SKM-1 treated with dmso at 0.1 percent for 144 hours (cell line): ENCODE data around the gene UBR4.
A peak's percentile ranks its signal among the peaks of the same experiment; 100 is the strongest.
"Not testable (repeated sequence)": the region's sequence is repeated elsewhere in the genome, so short reads cannot be mapped to it uniquely, and the experiment has no call there.

Source experiments
- DNase-seq: peaks from one replicate; lab custom pipeline; 2025; ENCODE audit not compliant: unreplicated experiment; lab: John Stamatoyannopoulos, UW

UBR4 gene

DNA sequence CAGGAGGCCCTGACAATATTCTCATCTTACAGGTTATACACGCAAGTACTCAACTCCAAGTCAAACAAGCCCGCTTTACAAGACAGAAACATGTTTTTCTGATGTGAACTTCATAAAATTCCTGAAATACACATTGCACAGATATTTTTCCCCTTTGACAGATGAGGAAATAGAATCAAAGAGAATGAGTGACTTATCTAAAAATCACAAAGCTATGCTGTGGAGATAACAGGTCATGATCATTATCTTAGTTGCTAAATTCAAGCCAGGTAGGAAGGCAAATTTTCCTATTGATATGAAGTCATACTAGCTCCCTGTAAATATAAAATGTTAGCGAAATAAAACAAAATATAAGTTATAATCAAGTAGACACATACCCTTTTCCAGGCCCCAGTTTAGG is 18.3 kb downstream of the UBR4 start:
- no peak for DNase-seq

DNA sequence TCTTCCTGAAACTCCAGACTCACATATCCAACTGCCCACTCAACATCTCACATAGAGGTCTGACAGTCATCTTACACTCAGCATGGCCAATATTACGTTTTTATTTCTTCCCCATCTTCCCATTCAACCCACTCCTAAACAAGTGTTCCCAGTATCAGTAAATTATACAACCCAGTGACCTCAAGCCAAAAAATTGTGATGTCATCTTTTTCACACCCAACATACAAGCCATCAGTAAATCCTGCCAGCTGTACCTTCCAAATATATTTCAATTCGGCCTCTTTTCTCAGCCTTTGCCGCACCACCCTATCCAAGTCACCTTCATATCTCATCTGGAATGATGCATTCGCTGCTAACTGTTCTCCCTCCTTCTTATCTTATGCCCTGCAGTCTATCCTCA is 19.6 kb downstream of the UBR4 start:
- no peak for DNase-seq

DNA sequence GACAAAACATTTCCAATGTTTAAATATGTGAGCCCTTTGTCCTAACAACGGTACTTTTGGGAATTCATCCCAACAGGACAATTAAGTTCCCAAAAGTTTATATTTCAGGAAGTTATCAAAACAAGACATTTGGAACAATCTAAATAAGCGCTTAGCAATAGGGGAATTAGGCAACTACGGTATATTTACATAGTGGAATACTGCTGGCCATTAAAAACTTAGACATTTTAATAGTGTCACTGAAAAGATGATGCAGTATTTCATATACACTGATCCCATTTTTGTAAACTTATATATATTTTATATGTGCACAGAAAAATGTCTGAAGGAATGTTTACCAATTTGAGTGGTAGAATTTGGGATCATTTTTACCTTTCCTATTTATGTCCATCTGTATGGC is 20.8 kb downstream of the UBR4 start:
- no peak for DNase-seq

DNA sequence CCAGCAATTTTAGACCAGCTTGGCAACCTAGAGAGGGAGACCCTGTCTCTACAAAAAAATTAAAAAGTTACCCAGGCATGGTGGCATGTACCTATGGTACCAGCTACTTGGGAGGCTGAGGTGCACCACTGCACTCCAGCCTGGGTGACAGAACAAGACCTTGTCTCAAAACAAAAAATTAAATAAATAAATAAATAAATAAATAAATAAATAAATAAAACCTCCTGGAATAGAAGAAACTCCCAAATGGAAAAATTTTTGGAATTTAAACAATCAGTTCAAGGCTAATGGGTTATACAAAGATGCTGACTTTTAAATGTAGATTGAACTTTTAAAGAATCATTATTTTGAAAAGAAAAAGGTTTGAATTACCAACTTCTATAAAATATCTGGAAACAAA is 22.2 kb downstream of the UBR4 start:
- no peak for DNase-seq

DNA sequence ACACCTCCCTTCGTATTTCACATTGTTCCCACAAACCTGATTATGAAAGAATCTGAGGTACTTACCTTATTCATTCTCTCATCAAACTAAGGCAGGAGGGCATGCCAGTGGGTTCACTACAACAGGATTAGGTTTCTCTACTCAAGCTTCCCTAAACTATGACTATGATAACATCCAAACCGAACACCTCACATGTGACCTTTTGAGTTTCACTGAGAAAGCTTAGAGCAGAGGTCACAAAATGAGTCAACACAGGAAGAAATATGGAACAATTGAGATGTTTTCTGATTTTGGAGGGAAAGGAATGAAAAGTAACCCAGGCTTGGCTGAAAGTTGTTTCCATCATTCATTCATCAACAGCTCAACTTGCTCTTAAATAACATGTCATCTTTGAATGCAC is 24.1 kb downstream of the UBR4 start:
- no peak for DNase-seq

DNA sequence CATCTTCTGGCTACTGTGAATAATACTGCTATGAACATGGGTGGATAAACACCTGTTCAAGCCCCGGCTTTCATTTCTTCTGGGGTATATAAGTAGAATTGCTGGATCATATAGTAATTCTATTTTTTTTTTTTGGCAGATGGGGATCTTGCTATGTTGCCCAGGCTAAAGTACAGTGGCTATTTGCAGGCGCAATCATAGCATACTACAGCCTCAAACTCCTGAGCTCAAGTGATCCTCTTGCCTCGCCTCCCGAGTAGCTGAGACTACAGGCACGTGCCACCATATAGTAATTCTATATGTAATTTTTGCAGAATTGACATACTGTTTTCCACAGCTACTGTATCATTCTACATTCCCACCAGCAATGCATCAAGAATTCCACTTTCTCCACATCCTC is 27.8 kb downstream of the UBR4 start:
- DNase-seq = no peak

DNA sequence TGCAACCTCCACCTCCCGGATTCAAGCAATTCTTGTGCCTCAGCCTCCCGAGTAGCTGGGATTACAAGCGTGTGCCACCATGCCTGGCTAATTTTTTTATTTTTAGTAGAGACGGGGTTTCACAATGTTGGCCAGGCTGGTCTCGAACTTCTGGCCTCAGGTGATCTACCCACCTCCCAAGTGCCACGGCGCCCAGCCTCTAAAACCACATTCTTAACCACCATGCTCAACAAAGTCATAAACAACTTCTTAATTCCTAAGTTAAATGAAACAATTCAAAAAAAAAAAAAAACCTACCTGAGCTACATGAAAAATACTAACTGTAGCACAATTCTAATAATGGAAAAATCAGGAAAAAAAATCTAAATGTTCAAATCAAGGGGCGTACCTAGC is 29.8 kb downstream of the UBR4 start:
- DNase-seq = not testable (repeated sequence)

DNA sequence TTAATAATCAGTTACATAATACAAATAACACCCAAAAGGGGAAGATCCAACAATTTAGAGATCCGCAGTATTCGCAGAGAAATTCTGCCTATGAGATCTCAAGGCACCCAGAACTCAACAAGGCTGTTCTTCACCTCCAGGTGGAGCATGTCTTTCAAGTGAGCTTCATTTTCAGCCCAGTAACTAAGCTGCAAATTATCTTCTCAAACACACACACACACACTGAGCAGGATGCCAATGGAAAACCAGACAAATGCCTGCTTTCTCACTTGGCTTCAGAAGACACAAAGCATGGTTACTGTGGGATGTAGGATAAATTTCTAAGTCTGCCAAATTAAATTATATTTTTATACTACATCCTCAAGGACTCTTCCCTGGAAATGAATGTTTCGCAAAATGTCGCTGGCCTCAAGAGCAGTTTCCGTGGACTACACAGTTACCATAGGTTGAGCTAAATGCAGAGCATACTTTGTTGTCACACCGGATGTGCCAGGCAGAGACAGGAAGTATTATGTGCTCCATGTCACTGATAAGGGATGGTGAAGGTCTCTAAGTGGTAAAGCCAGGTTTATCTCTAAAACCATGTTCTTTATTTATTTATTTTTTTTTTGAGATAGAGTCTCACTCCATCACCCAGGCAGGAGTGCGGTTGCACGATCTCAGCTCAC is 30.3 kb downstream of the UBR4 start:
- peak; percentile 1 for DNase-seq

DNA sequence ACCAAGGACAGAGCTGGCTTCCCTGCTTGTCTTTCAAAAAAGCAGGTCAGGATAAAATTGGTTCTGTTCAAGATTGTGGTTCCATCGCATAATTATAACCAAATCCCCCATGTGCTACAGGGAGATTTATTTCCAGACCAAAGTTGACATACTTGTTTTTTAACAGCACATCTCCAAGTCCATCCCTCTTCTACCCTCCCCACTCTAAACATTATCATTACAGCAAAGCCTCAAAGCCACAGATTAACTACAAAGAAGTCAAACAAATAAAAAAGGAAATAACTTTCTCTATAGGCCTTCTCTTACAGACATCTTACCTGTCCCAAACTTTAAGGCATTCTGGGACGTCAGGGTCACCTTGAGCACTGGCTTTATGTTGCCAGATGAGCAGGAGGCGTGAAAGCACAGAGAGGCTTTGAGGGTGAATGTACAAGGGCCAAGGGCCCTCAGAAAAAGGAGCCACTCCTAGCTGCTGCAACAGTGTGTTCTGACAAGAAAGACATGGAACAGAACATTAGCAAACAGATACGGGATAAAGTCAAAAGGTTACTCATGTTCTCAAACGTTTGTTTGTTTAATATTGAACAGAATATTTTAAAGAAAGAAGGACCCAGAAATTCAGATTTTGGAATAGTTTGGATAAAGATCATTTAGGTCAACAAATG is 31.2 kb downstream of the UBR4 start:
- no peak for DNase-seq

DNA sequence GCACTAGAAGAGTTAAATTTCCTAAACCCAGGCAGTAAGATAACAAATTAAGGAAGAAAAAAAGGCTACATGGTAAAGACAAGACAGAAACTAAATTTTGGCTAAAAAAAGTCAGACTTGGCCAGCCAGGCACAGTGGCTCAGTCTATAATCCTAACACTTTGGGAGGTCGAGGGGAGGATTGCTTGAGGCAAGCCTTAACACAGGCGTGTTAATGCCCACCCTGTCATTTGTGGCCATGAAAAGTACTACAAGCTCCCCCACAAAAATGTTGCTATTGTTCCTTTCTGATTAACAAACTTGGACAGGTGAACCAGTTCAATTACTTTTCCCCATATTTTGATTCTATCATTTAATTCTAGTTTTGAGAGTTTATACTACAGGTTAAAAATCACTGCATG is 32.3 kb downstream of the UBR4 start:
- DNase-seq = no peak

DNA sequence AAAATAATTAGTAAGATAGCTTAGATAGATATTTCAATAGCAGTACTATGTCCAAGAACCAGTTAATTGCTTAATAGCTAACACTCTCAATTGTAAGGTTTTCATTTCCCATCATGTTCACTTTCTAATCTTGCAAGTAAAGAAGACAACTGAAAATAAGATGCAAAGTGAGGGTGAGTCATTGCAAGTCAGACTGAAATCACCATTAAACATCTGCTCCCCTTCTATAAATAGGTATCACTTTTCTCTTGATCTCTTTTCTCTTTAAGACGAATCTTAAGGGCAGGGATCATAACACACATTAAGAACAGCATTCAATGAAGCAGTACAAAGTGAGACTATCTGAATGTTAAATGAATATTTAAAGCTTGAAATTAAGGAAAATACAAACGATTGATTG is 40.4 kb downstream of the UBR4 start:
- DNase-seq = no peak

DNA sequence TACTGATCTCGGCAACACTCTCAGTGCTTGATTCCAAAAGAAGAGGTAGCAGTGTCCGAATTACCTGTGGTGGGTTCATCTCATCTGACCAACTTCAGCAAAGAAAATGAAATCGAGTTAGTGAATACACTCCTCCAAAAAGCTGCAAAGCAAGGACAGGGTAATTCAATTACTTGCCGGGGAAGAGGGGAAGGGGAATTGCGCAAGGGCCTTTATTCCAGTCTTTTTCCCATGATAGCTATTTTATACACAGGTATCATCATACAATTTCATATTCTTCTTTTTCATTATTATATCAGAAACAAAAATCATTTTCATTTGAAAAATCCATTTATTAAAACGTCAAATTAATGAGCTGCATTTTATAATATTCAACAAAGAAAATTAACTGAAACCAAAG is 42.9 kb downstream of the UBR4 start:
- no peak for DNase-seq

DNA sequence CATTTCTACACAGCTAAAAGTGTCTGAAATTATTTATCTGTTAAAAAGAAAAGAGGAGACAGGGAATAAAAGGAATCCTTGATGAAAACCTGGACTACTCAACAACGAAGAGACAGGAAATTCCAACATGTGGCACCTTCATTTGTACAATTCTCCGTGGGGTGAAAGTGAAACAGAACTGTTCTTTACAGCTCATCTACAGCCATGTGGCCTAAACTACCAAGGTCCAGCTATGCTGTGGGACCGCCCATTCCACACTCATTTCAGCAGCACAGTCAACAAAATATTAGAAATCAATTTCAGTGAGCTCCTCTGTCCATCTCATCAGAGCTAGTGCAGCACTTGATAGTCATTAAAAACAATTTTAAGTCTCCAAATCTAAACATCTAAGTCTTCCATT is 44.0 kb downstream of the UBR4 start:
- no peak for DNase-seq

DNA sequence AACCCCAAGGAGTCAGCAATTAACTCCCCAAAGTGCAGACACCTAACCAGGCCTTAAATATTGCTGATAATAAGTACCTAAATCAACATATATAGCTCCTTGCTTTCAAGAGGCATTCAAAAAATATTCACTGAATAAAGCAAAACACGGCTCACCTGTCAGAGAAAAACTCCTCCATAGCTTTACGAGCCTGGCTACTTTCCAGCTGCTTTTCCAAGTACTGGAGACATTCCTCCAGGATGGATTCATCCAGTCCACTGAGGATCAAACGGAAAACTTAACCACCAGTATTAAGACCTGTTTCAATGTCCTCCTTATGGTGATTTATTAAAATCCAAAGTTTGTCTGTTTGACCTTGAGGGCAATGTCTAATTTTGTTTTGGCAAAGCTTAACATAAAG is 44.6 kb downstream of the UBR4 start:
- no peak for DNase-seq

DNA sequence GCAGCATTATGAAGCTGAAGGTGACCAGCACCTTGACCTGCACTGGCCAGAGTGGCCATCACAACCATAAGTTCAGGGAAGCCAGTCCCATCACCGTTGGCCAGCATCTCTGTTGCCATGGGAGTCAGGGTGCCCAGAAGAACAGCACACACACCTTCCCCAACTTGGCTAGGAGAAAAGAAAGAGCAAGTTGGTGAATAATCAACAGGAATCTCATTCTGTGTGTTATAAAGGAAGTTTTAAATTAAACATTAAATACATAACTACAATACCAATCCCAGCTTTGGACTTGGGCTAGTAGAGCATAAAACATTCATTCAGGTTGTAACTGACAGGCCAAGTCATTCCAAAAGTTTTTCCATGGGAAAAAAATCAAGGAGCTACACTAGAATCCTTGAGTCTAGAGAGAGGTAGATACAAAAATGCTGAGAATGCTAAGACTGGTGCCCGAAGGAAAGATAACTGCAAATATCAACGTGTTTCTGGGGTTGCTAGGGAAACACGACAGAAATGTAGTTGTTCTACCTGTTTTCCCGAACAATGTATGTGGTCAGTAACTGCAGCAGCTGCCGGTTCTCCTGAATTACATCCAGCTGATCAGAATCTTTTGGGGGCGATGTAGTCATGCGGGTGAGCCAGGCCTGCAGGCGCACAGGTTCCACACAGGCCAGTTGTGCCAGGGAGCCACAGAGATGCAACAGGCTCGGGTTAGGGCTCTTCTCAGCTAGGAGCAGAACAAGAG is 45.6 kb downstream of the UBR4 start:
- DNase-seq = no peak

DNA sequence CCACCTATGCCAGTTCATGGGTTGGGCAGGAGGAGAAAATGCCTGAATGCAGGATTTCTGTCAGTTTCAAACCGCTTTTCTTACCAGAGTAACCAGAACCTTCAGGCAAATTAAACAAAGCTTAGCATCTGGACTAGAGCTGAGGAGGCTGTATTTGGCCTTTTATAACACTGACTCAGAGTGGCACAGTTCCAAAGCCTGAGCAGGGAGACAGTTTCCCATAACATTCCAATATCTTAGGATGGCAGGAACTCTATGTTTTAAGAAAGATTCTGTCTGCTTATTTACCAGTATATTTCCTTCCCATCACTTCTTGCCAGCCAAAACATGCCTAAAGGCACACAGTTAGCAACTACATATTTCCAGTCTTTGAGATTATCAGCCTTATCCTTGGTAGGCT is 46.8 kb downstream of the UBR4 start:
- no peak for DNase-seq

DNA sequence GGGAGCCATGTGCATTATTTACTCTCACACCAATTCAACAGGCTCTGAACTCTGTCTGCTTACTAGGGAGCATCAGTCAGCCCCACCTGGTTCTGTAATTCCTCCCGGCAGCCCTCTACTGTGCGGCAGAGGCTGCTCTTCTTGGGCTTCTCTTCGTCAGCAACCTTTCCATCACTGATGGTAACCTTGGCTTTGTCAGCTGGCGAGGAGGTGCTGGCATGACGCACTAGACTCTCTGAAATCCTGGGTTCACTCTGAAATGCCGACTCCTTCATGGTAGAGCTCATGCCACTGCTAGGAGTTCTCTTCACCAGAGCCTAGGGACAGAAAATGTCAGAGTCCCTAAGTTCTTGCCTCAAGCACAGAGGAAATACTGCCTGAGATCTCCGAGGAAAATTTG is 49.2 kb downstream of the UBR4 start:
- no peak for DNase-seq

DNA sequence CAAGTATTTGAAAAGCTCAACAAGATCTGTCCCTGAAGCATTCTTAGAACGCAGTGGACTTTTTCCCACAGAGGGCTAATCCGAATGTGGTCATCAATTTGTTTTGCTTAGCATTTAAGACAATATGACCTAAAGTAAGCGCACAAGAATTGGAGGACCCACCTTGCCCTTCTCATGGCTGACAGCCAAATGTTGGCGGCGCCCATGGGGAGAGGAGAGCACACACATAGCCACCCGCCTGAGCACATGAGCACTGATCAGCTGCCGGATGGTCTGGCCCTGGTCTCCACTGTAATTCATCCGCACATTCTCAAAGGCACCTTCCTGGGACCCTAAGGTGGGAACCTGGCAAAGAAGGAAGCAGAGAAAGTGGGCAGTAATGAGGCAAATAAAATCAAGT is 52.4 kb downstream of the UBR4 start:
- no peak for DNase-seq

DNA sequence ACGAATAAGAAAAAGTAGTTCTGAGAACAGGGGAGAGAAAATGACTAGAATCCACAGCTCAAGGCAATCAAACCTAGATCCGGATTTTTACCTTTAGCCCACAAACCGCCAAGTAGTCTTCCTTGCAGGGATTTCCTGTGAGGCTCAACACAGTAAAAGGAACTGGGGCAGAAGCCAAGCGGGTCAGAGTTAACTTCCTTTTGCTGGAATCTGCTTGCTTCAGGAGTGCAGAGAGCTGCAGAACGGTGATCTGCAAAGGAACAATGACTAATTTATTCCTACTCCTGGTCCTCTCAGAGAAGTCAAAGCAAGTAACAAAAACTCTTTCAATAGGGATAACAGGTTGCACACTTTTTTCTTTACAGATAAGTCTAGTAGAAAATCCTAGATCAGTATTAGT is 53.4 kb downstream of the UBR4 start:
- no peak for DNase-seq

DNA sequence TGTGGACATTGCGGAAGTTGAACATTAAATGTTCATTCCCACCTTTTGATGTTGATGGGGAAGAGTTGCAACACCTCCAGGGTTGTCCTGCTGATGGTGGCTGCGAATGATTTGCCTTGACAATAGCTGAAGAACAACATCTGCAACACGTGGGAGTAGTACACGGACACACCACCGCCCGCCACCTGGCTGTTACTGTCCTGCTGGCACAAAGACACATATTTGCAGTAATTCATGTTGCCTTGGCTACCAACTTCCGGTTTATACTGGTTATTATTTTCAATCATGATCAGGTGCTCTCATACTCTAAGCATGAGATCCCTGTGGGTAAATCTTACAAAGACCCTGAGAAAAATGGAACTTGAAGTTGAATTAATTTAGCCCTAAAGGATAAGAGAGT is 55.2 kb downstream of the UBR4 start:
- no peak for DNase-seq

DNA sequence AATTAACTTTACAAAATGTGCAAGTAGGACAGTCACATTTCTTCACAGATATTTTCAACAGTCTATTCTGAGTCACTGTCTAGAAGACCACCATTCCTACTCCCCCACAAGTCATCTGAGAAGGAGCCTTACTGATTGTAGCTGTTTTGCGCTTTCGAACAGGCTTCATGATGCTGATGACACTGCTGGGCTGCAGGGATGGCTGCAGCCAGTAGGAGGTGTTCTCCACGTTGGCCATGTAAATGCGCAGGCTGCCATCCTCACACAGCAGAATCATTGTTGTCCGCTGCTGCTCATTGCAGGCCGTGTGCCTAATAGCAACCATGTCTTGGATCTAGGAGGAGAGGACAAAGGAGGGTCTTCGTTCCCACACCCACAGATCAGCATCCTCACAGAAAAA is 56.9 kb downstream of the UBR4 start:
- no peak for DNase-seq

DNA sequence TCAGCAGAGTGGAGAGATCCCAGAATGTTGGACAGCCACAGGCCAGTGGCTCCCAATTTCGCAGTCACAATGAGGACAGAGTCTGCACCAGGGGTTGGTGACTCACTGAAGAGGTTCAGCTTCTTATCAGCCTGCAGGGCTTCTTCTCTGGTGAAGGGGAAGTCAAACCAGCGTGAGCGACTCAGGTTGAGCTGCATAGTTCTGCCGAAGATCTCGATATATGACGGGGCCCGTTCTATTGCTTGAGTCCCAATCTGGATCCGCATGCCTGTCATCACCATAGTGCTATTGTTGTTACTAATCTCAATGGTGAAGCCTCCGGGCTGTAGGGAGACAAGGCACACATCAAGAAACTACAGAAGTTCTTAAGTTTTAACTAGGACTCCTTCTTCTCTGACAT is 58.5 kb downstream of the UBR4 start:
- no peak for DNase-seq

DNA sequence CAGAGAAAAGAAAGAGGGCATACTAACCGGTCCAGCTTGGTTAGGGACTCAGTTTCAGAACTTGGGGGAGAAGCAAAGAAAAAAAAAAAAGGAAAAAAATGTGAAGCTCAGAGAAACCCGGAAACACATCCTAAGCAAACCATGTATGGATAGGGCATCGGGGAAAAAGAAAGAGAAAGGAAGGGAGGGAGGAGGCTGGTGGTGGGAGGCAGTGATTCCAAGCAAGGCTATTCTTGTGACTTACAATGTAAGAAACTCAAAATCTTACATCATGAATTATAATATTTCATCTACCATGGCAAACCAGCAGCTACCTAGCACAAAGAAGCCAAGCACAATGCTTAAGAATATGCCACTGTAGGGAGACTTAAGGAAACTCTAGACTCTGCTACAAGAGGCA is 60.3 kb downstream of the UBR4 start:
- DNase-seq = no peak
